Neural cell (in vitro differentiated cells): ENCODE results near the gene AEN.

Source experiments
- CTCF ChIP-seq: fragments of 450-650 bp; IDR thresholded peaks from 2 replicates; pipeline ENCODE4 v1.5.1; 2014; ENCODE audit warnings: antibody characterized with exemption, mild to moderate bottlenecking, moderate library complexity; ENCODE audit not compliant: poor library complexity, severe bottlenecking
- EP300 ChIP-seq: fragments of 450-650 bp; conservative IDR thresholded peaks from 2 replicates; pipeline ENCODE4 v1.6.1; 2014; ENCODE audit warnings: antibody characterized with exemption, mild to moderate bottlenecking, moderate library complexity; ENCODE audit not compliant: poor library complexity, severe bottlenecking
- EZH2 ChIP-seq: fragments of 200-600, 300-800 bp; shearing (Covaris generic), sonication (generic); IDR thresholded peaks from 2 replicates; pipeline ENCODE4 v1.6.1; 2014; ENCODE audit warnings: antibody characterized with exemption, low read length, borderline replicate concordance, mild to moderate bottlenecking; ENCODE audit not compliant: insufficient read depth, poor library complexity, severe bottlenecking
- MXI1 ChIP-seq: fragments of 450-650 bp; conservative IDR thresholded peaks from 2 replicates; pipeline ENCODE4 v1.6.1; 2014; ENCODE audit warnings: antibody characterized with exemption, mild to moderate bottlenecking; ENCODE audit not compliant: poor library complexity, severe bottlenecking
- POLR2AphosphoS5 ChIP-seq: IDR thresholded peaks from 2 replicates; pipeline ENCODE4 v1.6.1; 2012
- RAD21 ChIP-seq: fragments of 450-650 bp; conservative IDR thresholded peaks from 2 replicates; pipeline ENCODE4 v1.6.1; 2014; ENCODE audit warnings: antibody characterized with exemption, mild to moderate bottlenecking, moderate library complexity
- REST ChIP-seq: IDR thresholded peaks from 2 replicates; pipeline ENCODE4 v1.6.1; 2012; ENCODE audit warnings: borderline replicate concordance
- TAF1 ChIP-seq: IDR thresholded peaks from 2 replicates; pipeline ENCODE4 v1.6.1; 2012; ENCODE audit warnings: low read depth

- no peak for TF ChIP-seq POLR2AphosphoS5
- no peak for TF ChIP-seq CTCF
- TF ChIP-seq TAF1, result no peak
- no peak for TF ChIP-seq RAD21
- TF ChIP-seq EZH2, result no peak
- TF ChIP-seq EP300, result no peak
- TF ChIP-seq REST, result no peak
- no peak for TF ChIP-seq MXI1
These were observed 28.2 kb downstream of the AEN start for GRCh38 chr15:88649286-88649733.
